IPS-20b (cell line): Measurements from ENCODE around the gene MAGI1.

ENCODE experiments used
- H3K27ac ChIP-seq: one replicate; pipeline ENCODE4 v1.5.1; 2013; ENCODE audit warnings: low read length
- H3K27me3 ChIP-seq: 2 replicates; pipeline ENCODE4 v1.6.1; 2013; ENCODE audit warnings: mild to moderate bottlenecking, low read length, inconsistent platforms; ENCODE audit not compliant: insufficient read depth
- H3K36me3 ChIP-seq: 2 replicates; pipeline ENCODE4 v1.6.1; 2013; ENCODE audit warnings: low read depth, mild to moderate bottlenecking, inconsistent platforms, low read length, moderate library complexity; ENCODE audit not compliant: insufficient read depth
- H3K4me1 ChIP-seq: 2 replicates; pipeline ENCODE4 v1.6.1; 2013; ENCODE audit warnings: mild to moderate bottlenecking, control low read depth, inconsistent platforms, low read length, moderate library complexity; ENCODE audit not compliant: insufficient read depth
- H3K4me3 ChIP-seq: 2 replicates; pipeline ENCODE4 v1.5.1; 2013; ENCODE audit warnings: mild to moderate bottlenecking, low read length, inconsistent platforms
- H3K9ac ChIP-seq: 2 replicates; pipeline ENCODE4 v1.6.1; 2013; ENCODE audit warnings: low read depth, mild to moderate bottlenecking, inconsistent platforms, low read length, moderate library complexity
- H3K9me3 ChIP-seq: 2 replicates; pipeline ENCODE4 v1.6.1; 2013; ENCODE audit warnings: mild to moderate bottlenecking, low read depth, low read length, inconsistent platforms; ENCODE audit not compliant: insufficient read depth

The MAGI1 gene

GRCh38 chr3:65676580-65676979, 362.1 kb downstream of the MAGI1 start:
- H3K27me3 ChIP-seq, result no peaks in the 10 kb centered on the region
- peaks cover 21% of the 10 kb centered on the region for H3K4me1 ChIP-seq
- no peak overlapping the region for H3K9ac ChIP-seq
- no peak overlapping the region for H3K27ac ChIP-seq
- no peak overlapping the region for H3K4me3 ChIP-seq
- H3K9me3 ChIP-seq, result no peaks in the 10 kb centered on the region
- H3K36me3 ChIP-seq, result no peaks in the 10 kb centered on the region

DNA sequence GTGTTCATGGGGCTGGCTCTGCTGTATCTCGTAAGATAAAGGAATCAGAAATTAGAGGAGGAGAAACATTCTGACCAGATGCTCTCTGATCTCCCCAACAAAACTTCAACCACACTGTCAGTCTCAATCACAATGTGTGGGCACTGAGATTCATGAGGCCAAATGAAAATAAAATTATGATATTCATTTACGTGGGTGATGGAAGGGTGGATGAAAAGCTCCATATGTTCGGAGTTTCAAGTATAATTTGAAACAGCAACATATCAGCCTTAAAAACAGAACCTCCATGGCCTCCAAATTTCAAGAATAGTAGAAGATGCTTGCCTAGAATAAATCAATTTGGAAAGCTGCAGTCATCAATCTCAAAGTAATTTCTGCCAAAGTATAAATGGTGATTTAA, 363.7 kb downstream of the MAGI1 start:
- Histone ChIP-seq H3K9me3 (no peaks in the 10 kb centered on the region), H3K27me3 (no peaks in the 10 kb centered on the region), H3K4me3 (no peak overlapping the region), H3K9ac (no peak overlapping the region), H3K4me1 (peaks cover 22% of the 10 kb centered on the region), H3K27ac (no peak overlapping the region), H3K36me3 (no peaks in the 10 kb centered on the region)

DNA sequence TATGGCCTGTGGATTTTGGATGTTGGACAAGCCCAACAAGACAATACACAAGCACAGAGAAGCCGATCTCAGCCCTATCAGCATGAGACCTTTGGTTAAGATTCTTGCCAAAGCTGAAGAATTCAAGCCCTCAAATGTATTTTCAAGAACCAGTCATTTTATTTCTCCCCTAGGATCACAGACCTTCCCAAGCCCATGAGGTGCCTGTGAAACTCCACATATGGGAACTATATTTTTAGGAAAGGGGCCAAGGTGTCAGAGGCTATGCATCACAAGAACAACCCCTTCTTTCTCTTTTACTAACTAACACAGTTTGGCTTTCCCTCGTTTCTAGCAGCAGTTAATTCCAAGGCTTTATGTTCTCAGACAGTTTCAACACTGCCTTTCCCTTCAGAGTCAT, 364.5 kb downstream of the MAGI1 start:
- Histone ChIP-seq H3K27ac (no peak overlapping the region), H3K27me3 (no peaks in the 10 kb centered on the region), H3K9me3 (no peaks in the 10 kb centered on the region), H3K36me3 (no peaks in the 10 kb centered on the region), H3K4me3 (no peak overlapping the region), H3K4me1 (peaks cover 22% of the 10 kb centered on the region), H3K9ac (no peak overlapping the region)

DNA sequence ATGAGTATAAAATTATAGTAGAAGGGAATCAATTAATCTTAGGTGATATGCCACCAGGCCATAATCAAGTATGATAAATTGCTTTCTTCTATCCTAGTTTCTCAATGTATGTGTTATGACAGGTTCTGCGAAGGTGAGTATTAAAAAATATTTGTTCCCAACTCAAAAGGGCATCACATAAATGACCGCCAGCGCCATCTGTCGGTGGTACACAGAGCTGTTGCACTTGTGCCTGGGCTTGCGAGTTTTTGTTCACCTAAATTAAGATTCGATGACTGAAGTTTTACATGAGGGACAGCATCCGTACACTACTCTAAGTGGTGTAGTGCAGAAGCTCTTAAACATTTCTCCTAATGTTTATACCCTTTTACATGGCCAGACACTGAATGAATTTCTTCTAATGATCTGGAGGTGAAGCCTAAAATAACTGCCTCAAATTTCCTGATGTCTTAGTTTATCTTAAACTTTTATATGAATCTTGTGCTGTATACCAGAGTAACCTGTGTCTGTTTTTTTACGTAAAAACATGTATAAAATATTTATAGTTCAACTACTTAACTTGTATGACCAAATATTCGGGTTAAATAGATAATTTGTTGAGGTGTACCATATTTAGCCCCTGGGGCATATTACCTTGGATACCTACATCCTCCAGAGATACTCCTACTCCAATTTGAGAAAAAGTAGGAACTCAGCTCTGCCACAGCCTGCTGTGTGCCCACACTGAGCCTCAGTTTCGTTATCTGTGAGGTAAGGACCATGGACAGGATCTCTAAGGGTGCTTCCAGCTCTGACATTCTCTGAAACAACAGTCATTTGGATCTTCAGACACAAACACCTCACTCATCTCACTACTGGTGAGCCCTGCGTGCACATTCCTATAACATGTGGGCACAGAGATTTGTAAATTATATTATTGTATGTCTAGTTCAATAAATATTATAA, 365.6 kb downstream of the MAGI1 start:
- no peak overlapping the region for H3K4me3 ChIP-seq
- H3K4me1 ChIP-seq, result peaks cover 15% of the 10 kb centered on the region
- no peaks in the 10 kb centered on the region for H3K9me3 ChIP-seq
- H3K27ac ChIP-seq, result no peak overlapping the region
- H3K36me3 ChIP-seq, result no peaks in the 10 kb centered on the region
- no peaks in the 10 kb centered on the region for H3K27me3 ChIP-seq
- H3K9ac ChIP-seq, result no peak overlapping the region

- Histone ChIP-seq H3K9me3 (no peaks in the 10 kb centered on the region), H3K9ac (no peak overlapping the region), H3K36me3 (no peaks in the 10 kb centered on the region)
These were observed 366.7 kb downstream of the MAGI1 start for GRCh38 chr3:65672061-65672460.

GRCh38 chr3:65671004-65671403, 367.7 kb downstream of the MAGI1 start:
- Histone ChIP-seq H3K4me1 (peaks cover 14% of the 10 kb centered on the region; the same call in 1 of the 2 replicates), H3K4me3 (no peak overlapping the region), H3K9me3 (no peaks in the 10 kb centered on the region), H3K36me3 (no peaks in the 10 kb centered on the region), H3K9ac (no peak overlapping the region), H3K27me3 (no peaks in the 10 kb centered on the region), H3K27ac (no peak overlapping the region)

More at GRCh38 chr3:65672061-65672460, 366.7 kb downstream of the MAGI1 start:
- peaks cover 15% of the 10 kb centered on the region for H3K4me1 ChIP-seq
- H3K27ac ChIP-seq, result no peak overlapping the region
- H3K27me3 ChIP-seq, result no peaks in the 10 kb centered on the region
- H3K4me3 ChIP-seq, result no peak overlapping the region

GRCh38 chr3:65669163-65669875, 369.4 kb downstream of the MAGI1 start:
- H3K9ac ChIP-seq, result no peak overlapping the region
- no peaks in the 10 kb centered on the region for H3K9me3 ChIP-seq
- no peaks in the 10 kb centered on the region for H3K27me3 ChIP-seq
- no peak overlapping the region for H3K27ac ChIP-seq
- H3K4me3 ChIP-seq, result no peak overlapping the region
- H3K36me3 ChIP-seq, result no peaks in the 10 kb centered on the region
- peaks cover 17% of the 10 kb centered on the region; the same call in 1 of the 2 replicates for H3K4me1 ChIP-seq

GRCh38 chr3:65667963-65668362, 370.8 kb downstream of the MAGI1 start:
- no peaks in the 10 kb centered on the region for H3K27me3 ChIP-seq
- H3K4me3 ChIP-seq, result no peak overlapping the region
- no peaks in the 10 kb centered on the region for H3K36me3 ChIP-seq
- no peaks in the 10 kb centered on the region for H3K9me3 ChIP-seq
- no peak overlapping the region for H3K9ac ChIP-seq
- H3K4me1 ChIP-seq, result peaks cover 14% of the 10 kb centered on the region; the same call in 1 of the 2 replicates
- H3K27ac ChIP-seq, result no peak overlapping the region

GRCh38 chr3:65666448-65667091, 372.1 kb downstream of the MAGI1 start:
- no peak overlapping the region for H3K9ac ChIP-seq
- H3K4me3 ChIP-seq, result no peak overlapping the region
- no peaks in the 10 kb centered on the region for H3K36me3 ChIP-seq
- no peak overlapping the region for H3K27ac ChIP-seq
- H3K27me3 ChIP-seq, result no peaks in the 10 kb centered on the region
- H3K4me1 ChIP-seq, result peaks cover 9% of the 10 kb centered on the region; the same call in 1 of the 2 replicates
- no peaks in the 10 kb centered on the region for H3K9me3 ChIP-seq

GRCh38 chr3:65665915-65666314, 372.8 kb downstream of the MAGI1 start:
- H3K4me3 ChIP-seq, result no peak overlapping the region
- no peak overlapping the region for H3K9ac ChIP-seq
- no peaks in the 10 kb centered on the region for H3K9me3 ChIP-seq
- no peaks in the 10 kb centered on the region for H3K36me3 ChIP-seq
- H3K27me3 ChIP-seq, result no peaks in the 10 kb centered on the region
- no peak overlapping the region for H3K27ac ChIP-seq
- H3K4me1 ChIP-seq, result peaks cover 13% of the 10 kb centered on the region

DNA sequence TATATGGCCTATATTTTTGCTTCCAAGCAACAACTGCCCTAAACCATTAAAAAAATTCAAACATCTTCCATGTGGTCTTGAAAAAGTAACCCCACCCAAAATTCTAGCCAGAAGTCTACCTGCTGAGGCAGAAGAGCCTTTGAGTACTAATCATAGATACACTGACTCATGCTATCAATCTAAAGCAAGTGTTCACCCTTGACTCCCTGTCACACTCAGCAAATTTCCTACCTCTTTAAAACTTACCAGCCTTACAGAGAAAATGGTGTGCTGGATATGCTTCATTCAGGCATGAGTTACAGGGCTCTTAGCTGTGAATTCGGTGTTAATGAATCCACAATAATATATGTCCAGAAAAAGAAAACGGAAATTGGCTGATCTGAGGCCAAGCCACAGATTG, 373.8 kb downstream of the MAGI1 start:
- Histone ChIP-seq H3K27ac (no peak overlapping the region), H3K9ac (no peak overlapping the region), H3K36me3 (no peaks in the 10 kb centered on the region), H3K27me3 (no peaks in the 10 kb centered on the region), H3K9me3 (no peaks in the 10 kb centered on the region), H3K4me1 (peaks cover 13% of the 10 kb centered on the region), H3K4me3 (no peak overlapping the region)
